ENCODE data around the gene CCSER1. TPM values are rescaled to one million over a fixed set of nuclear protein-coding genes. Genes with fewer than 3 reads are reported as not detected.

CCSER1 gene
- total RNA-seq, 3 donors from 2014 or later (not counting 1 experiment from before 2014, with no cell fraction given), result 0.87 to 1.1 (median 1.1) TPM

DNA sequence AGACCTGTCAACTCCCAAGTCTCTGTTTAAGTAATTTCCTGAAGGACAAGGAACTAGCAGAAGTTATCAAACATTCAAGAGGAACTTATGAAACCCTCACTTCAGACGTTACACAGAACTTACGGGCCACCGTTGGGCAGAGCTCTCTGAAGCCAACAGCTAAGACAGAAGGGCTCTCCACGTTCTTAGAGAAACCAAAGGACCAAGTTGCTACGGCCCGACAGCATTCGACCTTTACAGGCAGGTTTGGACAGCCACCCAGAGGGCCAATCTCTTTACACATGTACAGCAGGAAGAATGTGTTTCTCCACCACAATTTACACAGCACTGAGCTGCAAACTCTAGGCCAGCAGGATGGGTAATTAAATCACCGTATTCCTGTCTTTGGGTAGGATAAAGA is 1471.5 kb downstream of the CCSER1 start:
- no peak for DNase-seq
- no peak overlapping the region for H3K27ac ChIP-seq (ENCODE audit: low read length)
- no peaks in the 10 kb centered on the region for H3K27me3 Mint-ChIP-seq (ENCODE audit: low read depth in 2 of 2)
- H3K9me3 Mint-ChIP-seq, result peaks cover 10 to 12% of the 10 kb centered on the region in 2 donors
- peaks cover 6% of the 10 kb centered on the region for H3K9me3 ChIP-seq (ENCODE audit: control insufficient read depth, insufficient read depth, low read length)
- H3K27ac Mint-ChIP-seq, result no peak overlapping the region
- no peaks in the 10 kb centered on the region for H3K4me1 ChIP-seq (ENCODE audit: control insufficient read depth, insufficient read depth, low read length)
- no peaks in the 10 kb centered on the region for H3K27me3 ChIP-seq (ENCODE audit: control insufficient read depth, insufficient read depth, low read length)
- ATAC-seq, result no peak
- WGBS (ENCODE audit: insufficient coverage), result 90% methylated on average over 7 of the region's 8 CpGs
- intact Hi-C loops (cut with micrococcal nuclease), result no loop called here
- no peak overlapping the region for H3K4me3 ChIP-seq (ENCODE audit: low read length)
- TF ChIP-seq, protein P1, sequence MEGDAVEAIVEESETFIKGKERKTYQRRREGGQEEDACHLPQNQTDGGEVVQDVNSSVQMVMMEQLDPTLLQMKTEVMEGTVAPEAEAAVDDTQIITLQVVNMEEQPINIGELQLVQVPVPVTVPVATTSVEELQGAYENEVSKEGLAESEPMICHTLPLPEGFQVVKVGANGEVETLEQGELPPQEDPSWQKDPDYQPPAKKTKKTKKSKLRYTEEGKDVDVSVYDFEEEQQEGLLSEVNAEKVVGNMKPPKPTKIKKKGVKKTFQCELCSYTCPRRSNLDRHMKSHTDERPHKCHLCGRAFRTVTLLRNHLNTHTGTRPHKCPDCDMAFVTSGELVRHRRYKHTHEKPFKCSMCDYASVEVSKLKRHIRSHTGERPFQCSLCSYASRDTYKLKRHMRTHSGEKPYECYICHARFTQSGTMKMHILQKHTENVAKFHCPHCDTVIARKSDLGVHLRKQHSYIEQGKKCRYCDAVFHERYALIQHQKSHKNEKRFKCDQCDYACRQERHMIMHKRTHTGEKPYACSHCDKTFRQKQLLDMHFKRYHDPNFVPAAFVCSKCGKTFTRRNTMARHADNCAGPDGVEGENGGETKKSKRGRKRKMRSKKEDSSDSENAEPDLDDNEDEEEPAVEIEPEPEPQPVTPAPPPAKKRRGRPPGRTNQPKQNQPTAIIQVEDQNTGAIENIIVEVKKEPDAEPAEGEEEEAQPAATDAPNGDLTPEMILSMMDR (IDR thresholded peaks at IDR 0.05), result no peak
- no peak overlapping the region for H3K4me3 Mint-ChIP-seq
- H3K4me1 Mint-ChIP-seq, result no peaks in the 10 kb centered on the region
- H3K36me3 Mint-ChIP-seq, result peaks cover 8% of the 10 kb centered on the region
- H3K36me3 ChIP-seq (ENCODE audit: control insufficient read depth, insufficient read depth, low read length), result no peaks in the 10 kb centered on the region

DNA sequence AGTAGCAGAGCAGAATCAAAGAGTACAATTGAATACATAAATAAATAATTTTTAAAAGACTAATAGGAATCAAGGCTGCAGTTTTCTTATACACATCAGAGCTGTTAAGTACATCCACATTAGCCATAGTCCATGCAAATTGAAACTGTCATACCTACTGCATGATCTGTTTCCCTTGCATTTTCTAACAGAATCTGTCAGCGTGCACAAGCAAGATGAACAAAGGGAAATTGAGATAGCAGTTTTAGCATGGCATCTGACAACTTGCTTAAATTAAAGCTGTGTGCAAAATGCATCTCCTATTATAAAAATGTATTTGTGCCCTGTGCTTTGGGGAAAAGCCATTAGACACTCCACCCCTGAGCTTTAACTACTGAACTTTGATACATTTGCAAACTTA is 1473.1 kb downstream of the CCSER1 start:
- no peak overlapping the region for H3K4me3 ChIP-seq (ENCODE audit: low read length)
- Mint-ChIP-seq H3K27ac (no peak overlapping the region), H3K4me1 (no peaks in the 10 kb centered on the region), H3K36me3 (peaks cover 8% of the 10 kb centered on the region), H3K9me3 (peaks cover 7 to 12% of the 10 kb centered on the region in 2 donors), H3K27me3 (ENCODE audit: low read depth in 2 of 2) (no peaks in the 10 kb centered on the region), H3K4me3 (no peak overlapping the region)
- peaks cover 6% of the 10 kb centered on the region for H3K9me3 ChIP-seq (ENCODE audit: control insufficient read depth, insufficient read depth, low read length)
- H3K36me3 ChIP-seq (ENCODE audit: control insufficient read depth, insufficient read depth, low read length), result no peaks in the 10 kb centered on the region
- TF ChIP-seq, protein P1 (IDR thresholded peaks at IDR 0.05), result no peak
- H3K4me1 ChIP-seq (ENCODE audit: control insufficient read depth, insufficient read depth, low read length), result no peaks in the 10 kb centered on the region
- no peak for ATAC-seq
- no peak for DNase-seq
- H3K27me3 ChIP-seq (ENCODE audit: control insufficient read depth, insufficient read depth, low read length), result no peaks in the 10 kb centered on the region
- H3K27ac ChIP-seq (ENCODE audit: low read length), result no peak overlapping the region
- WGBS (ENCODE audit: insufficient coverage), result 100% methylated on average over 1 of the region's 1 CpG
- intact Hi-C loops (cut with micrococcal nuclease), result no loop called here

DNA sequence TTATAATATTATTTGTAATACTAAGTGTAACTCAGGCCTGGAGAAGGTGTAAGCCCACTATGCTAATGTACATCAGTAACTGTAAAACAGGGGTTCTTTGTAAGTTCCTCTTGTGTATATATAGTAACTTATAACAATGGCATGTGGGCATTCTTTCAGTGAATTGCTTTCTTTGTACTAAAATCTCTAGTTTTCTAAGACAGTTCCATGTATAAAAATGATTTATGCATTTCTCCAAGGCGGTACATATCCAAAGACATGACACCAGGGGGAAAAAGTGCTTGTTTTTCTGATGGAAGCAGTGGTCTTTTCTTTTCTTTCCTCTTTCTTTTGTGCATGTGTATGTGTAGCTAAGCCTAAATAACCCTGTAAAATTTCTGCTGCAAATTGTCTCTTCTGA is 1474.2 kb downstream of the CCSER1 start:
- Histone ChIP-seq H3K27ac (ENCODE audit: low read length) (no peak overlapping the region), H3K4me3 (ENCODE audit: low read length) (no peak overlapping the region), H3K4me1 (ENCODE audit: control insufficient read depth, insufficient read depth, low read length) (no peaks in the 10 kb centered on the region), H3K27me3 (ENCODE audit: control insufficient read depth, insufficient read depth, low read length) (no peaks in the 10 kb centered on the region), H3K36me3 (ENCODE audit: control insufficient read depth, insufficient read depth, low read length) (no peaks in the 10 kb centered on the region), H3K9me3 (ENCODE audit: control insufficient read depth, insufficient read depth, low read length) (peaks cover 6% of the 10 kb centered on the region)
- no peak for ATAC-seq
- Mint-ChIP-seq H3K27me3 (ENCODE audit: low read depth in 2 of 2) (no peaks in the 10 kb centered on the region), H3K4me3 (no peak overlapping the region), H3K4me1 (no peaks in the 10 kb centered on the region), H3K27ac (no peak overlapping the region), H3K36me3 (peaks cover 6% of the 10 kb centered on the region), H3K9me3 (peaks cover 7 to 9% of the 10 kb centered on the region in 2 donors)
- TF ChIP-seq, protein P1 (IDR thresholded peaks at IDR 0.05), result no peak
- intact Hi-C loops (cut with micrococcal nuclease), result no loop called here
- 58% methylated on average over 1 of the region's 1 CpG for WGBS (ENCODE audit: insufficient coverage)
- no peak for DNase-seq

DNA sequence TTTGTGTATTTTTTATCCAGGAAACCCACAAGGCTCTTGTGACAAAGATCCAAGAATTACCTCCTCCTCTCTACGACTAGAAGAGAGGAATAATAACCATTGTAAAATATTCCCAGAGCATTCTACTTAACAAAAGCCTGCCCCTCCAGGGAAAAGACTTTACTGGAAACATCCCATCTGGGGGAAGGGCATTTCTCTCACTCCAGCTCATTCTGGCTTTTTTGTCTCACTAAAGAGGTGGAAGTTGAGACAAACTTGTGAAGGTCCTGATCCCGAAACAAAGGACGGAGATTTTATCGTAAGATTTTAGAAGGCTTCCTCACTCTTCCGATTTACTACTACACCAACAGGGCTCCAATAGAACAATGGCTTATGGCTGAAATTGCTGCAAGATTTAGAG is 1484.6 kb downstream of the CCSER1 start:
- no peaks in the 10 kb centered on the region for H3K4me1 ChIP-seq (ENCODE audit: control insufficient read depth, insufficient read depth, low read length)
- WGBS (ENCODE audit: insufficient coverage), result 20% methylated on average over 1 of the region's 5 CpGs
- no peak overlapping the region for H3K4me3 Mint-ChIP-seq
- H3K27me3 ChIP-seq (ENCODE audit: control insufficient read depth, insufficient read depth, low read length), result no peaks in the 10 kb centered on the region
- intact Hi-C loops (cut with micrococcal nuclease), result no loop called here
- no peak overlapping the region for H3K27ac ChIP-seq (ENCODE audit: low read length)
- DNase-seq, result no peak
- TF ChIP-seq, protein P1 (IDR thresholded peaks at IDR 0.05), result no peak
- no peak overlapping the region for H3K27ac Mint-ChIP-seq
- no peak overlapping the region for H3K4me3 ChIP-seq (ENCODE audit: low read length)
- no peaks in the 10 kb centered on the region for H3K4me1 Mint-ChIP-seq
- ATAC-seq, result no peak
- H3K36me3 ChIP-seq (ENCODE audit: control insufficient read depth, insufficient read depth, low read length), result no peaks in the 10 kb centered on the region
- H3K27me3 Mint-ChIP-seq (ENCODE audit: low read depth in 2 of 2), result no peaks in the 10 kb centered on the region
- peaks cover 17 to 19% of the 10 kb centered on the region in 2 donors for H3K9me3 Mint-ChIP-seq
- H3K9me3 ChIP-seq (ENCODE audit: control insufficient read depth, insufficient read depth, low read length), result peaks cover 15% of the 10 kb centered on the region
- peaks cover 17% of the 10 kb centered on the region for H3K36me3 Mint-ChIP-seq
